ENCODE data around the gene HBD. TPM values are rescaled to one million over a fixed set of nuclear protein-coding genes. Genes with fewer than 3 reads are reported as not detected.

HBD gene
- total RNA-seq, 1 experiment from 2014 or later, result not detected

- BruUV-seq (replicated peaks), result no TSS peak
- Mint-ChIP-seq H3K9me3 (ENCODE audit: unreplicated experiment) (no peaks in the 10 kb centered on the region), H3K27me3 (ENCODE audit: insufficient read depth, unreplicated experiment) (peaks cover 8% of the 10 kb centered on the region), H3K4me1 (ENCODE audit: low read depth, unreplicated experiment) (no peaks in the 10 kb centered on the region), H3K36me3 (ENCODE audit: insufficient read depth, unreplicated experiment) (no peaks in the 10 kb centered on the region), H3K27ac (ENCODE audit: unreplicated experiment) (no peak overlapping the region), H3K4me3 (ENCODE audit: unreplicated experiment) (no peak overlapping the region)
- no peaks in the 10 kb centered on the region for H3K9me3 ChIP-seq
- H3K36me3 ChIP-seq (ENCODE audit: control insufficient read depth, insufficient read depth, low read length), result no peaks in the 10 kb centered on the region
- intact Hi-C loops (cut with micrococcal nuclease; ENCODE audit: unreplicated experiment), result loop anchor here (1.0 to 10.0 kb wide), 6 partner anchors 80 to 604 kb away; partner anchors contain the start of gene OR52N2
- H3K4me3 ChIP-seq (ENCODE audit: low read depth, low read length), result no peak overlapping the region
- no peaks in the 10 kb centered on the region for H3K4me1 ChIP-seq
- ChIA-PET CTCF (no interaction called here), POLR2A (no interaction called here)
- no peaks in the 10 kb centered on the region for H3K27me3 ChIP-seq (replicated peaks; ENCODE audit: control insufficient read depth, insufficient read depth, low read length)
- DNase-seq, result peak; percentile 42 to 61
- TF ChIP-seq CTCF (IDR thresholded peaks at IDR 0.05; ENCODE audit: insufficient read depth in 1 of 2, low read depth in 1 of 2, low read length in 1 of 2, severe bottlenecking in 1 of 2, unreplicated experiment in 1 of 2), result peak; percentile 49 to 73
These were observed 29.5 kb downstream of the HBD start for GRCh38 chr11:5204787-5205186.

DNA sequence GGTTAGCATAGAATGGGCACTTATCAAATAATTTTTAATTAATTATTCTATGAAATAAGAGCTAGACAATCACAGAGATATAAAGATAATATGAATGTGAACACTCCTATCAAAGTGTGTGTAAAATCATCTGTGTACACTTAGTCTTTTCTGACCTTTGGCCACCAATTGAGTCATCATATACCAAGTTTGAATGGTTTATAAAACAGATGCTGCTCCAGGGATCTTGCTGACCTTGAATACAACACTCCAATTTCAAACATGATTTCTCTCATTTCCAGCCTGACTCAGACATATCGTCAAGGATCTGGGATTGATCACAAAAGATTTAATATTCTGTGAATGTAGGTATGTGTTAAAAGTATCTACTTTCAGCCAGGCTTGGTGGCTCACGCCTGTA is 30.9 kb downstream of the HBD start:
- Histone ChIP-seq H3K4me3 (ENCODE audit: low read depth, low read length) (no peak overlapping the region), H3K27me3 (replicated peaks; ENCODE audit: control insufficient read depth, insufficient read depth, low read length) (no peaks in the 10 kb centered on the region), H3K9me3 (no peaks in the 10 kb centered on the region), H3K36me3 (ENCODE audit: control insufficient read depth, insufficient read depth, low read length) (no peaks in the 10 kb centered on the region), H3K4me1 (no peaks in the 10 kb centered on the region)
- intact Hi-C loops (cut with micrococcal nuclease; ENCODE audit: unreplicated experiment), result loop anchor here (10.0 kb wide), 1 partner anchor 351 kb away; no protein-coding TSS in a partner anchor
- ChIA-PET CTCF (no interaction called here), POLR2A (no interaction called here)
- no peak for TF ChIP-seq CTCF (IDR thresholded peaks at IDR 0.05; ENCODE audit: insufficient read depth in 1 of 2, low read depth in 1 of 2, low read length in 1 of 2, severe bottlenecking in 1 of 2, unreplicated experiment in 1 of 2)
- no peaks in the 10 kb centered on the region for H3K9me3 Mint-ChIP-seq (ENCODE audit: unreplicated experiment)
- H3K27me3 Mint-ChIP-seq (ENCODE audit: insufficient read depth, unreplicated experiment), result peaks cover 11% of the 10 kb centered on the region
- H3K4me3 Mint-ChIP-seq (ENCODE audit: unreplicated experiment), result no peak overlapping the region
- no peak for DNase-seq
- no peak overlapping the region for H3K27ac Mint-ChIP-seq (ENCODE audit: unreplicated experiment)
- no TSS peak for BruUV-seq (replicated peaks)
- H3K36me3 Mint-ChIP-seq (ENCODE audit: insufficient read depth, unreplicated experiment), result no peaks in the 10 kb centered on the region
- H3K4me1 Mint-ChIP-seq (ENCODE audit: low read depth, unreplicated experiment), result no peaks in the 10 kb centered on the region

DNA sequence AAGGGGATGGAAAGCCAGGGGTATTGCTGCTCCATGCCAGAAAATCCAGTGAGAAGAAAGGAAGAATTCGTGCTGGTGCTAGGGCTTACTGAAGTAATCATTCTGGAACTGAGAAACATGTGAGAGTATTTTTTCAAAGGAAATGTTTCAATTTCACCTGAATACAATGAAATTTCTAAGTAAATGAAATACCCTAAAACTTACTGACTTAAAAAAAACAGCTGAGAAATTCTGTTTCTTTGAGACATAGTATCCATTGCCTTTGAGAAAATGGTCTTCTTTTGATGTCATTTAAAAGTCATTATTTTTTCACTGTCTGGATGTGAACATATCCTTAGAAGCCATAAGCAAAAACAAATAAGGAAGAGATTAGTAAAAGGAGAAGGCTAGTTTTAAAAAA is 33.7 kb downstream of the HBD start, which contains the start of gene OR51V1:
Gene OR51V1, minus strand, starts transcription at position 101 of the 400 bp plus-strand sequence. Its CDS starts 0 bp downstream, at position 101.
- Histone ChIP-seq H3K36me3 (ENCODE audit: control insufficient read depth, insufficient read depth, low read length) (no peaks in the 10 kb centered on the region), H3K27me3 (replicated peaks; ENCODE audit: control insufficient read depth, insufficient read depth, low read length) (no peaks in the 10 kb centered on the region), H3K4me3 (ENCODE audit: low read depth, low read length) (no peak within 1 kb of the TSS), H3K9me3 (no peaks in the 10 kb centered on the region), H3K4me1 (no peaks in the 10 kb centered on the region)
- no peaks in the 10 kb centered on the region for H3K4me1 Mint-ChIP-seq (ENCODE audit: low read depth, unreplicated experiment)
- H3K27ac Mint-ChIP-seq (ENCODE audit: unreplicated experiment), result no peak within 1 kb of the TSS
- no peak for TF ChIP-seq CTCF (IDR thresholded peaks at IDR 0.05; ENCODE audit: insufficient read depth in 1 of 2, low read depth in 1 of 2, low read length in 1 of 2, severe bottlenecking in 1 of 2, unreplicated experiment in 1 of 2)
- peaks cover 11% of the 10 kb centered on the region for H3K27me3 Mint-ChIP-seq (ENCODE audit: insufficient read depth, unreplicated experiment)
- no peaks in the 10 kb centered on the region for H3K9me3 Mint-ChIP-seq (ENCODE audit: unreplicated experiment)
- no peak within 1 kb of the TSS for H3K4me3 Mint-ChIP-seq (ENCODE audit: unreplicated experiment)
- H3K36me3 Mint-ChIP-seq (ENCODE audit: insufficient read depth, unreplicated experiment), result no peaks in the 10 kb centered on the region
- CTCF ChIA-PET, result no interaction called here
- POLR2A ChIA-PET, result no interaction called here
- BruUV-seq (replicated peaks), result no TSS peak
- intact Hi-C loops (cut with micrococcal nuclease; ENCODE audit: unreplicated experiment), result loop anchor here (10.0 kb wide), 1 partner anchor 354 kb away; no protein-coding TSS in a partner anchor
- DNase-seq, result no peak

Data from Caco-2 (cell line).